ENCODE measurements around the gene ZNF385B.
"Not testable (repeated sequence)": the region's sequence is repeated elsewhere in the genome, so short reads cannot be mapped to it uniquely, and the experiment has no call there.

The ZNF385B gene

DNA sequence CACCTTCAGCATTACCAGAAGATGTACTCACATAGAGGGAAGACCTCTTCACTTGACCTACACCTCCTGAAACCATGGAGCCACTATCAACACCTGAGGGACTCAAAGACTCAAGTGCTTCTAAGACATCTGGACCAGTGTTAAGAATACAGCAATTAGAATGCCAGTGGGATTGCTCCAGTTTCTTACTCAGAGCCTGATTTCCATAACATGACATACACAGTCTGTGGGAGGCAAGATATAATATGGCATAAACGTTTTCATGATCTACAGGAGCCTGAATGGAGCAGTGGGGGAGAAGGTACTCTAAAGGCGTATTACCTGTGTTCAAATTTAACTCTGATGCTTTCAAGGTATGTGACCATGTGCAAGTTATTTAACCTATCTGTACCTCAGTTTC, 57.2 kb downstream of the ZNF385B start:
- no peak for DNase-seq (ENCODE audit: low read depth in 2 of 3, low spot score in 2 of 3)

DNA sequence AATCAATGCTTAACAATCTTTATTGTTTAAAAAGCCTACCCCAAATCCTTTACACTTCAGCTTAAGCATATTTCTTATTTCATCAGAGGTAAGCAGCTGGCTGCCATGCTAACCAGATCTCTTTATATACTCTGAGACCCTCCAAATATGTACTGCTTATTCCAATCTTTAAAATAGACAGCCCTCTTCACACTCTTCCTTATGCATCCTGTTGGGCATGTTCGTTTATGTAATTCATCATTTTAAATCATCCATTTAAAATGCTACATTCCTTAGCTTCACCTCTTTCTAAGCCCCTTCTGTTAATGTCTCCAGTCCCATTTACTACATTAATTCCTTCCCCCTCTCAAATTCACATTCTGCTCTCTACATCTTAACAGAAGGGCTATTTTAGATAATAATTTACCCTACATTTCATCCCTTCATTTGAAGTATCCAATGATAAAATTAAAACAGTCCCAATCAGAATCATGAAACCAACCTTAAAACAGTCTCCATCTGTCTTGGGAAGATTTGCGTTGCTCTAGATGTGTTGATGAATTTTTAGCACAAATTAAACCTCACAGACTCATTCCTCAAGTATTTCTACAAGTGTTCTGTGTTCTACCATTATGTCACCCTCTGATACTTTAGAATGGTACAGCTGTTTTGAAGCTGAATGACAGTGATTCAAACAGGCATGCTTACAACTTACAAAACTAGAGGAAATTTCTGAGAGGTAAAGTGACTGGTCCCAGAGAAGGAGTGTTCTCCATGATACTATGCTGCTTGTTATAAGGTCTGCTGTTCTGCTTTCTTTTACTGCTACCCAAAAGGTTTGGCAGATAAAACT, 59.1 kb downstream of the ZNF385B start:
- DNase-seq (ENCODE audit: low read depth in 2 of 3, low spot score in 2 of 3), result no peak

DNA sequence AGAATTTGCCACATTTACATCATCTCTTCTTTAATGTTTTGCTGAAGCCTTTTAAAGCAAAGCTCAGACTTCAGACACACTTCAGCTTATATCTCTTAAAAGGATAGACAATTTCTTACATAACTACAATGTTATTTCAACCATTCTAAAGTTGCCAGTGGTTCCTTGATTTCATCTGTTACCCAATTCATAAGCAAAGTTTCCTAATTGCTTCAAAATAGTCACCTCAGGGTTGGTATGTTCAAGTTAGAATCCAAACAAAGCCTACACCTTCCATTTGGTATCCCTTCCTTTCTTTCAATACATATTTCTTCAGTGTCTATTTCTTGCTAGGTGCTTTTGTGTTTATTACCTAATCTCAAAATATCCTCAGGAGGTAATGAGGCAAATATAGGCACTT, 60.6 kb downstream of the ZNF385B start:
- no peak for DNase-seq (ENCODE audit: low read depth in 2 of 3, low spot score in 2 of 3)

DNA sequence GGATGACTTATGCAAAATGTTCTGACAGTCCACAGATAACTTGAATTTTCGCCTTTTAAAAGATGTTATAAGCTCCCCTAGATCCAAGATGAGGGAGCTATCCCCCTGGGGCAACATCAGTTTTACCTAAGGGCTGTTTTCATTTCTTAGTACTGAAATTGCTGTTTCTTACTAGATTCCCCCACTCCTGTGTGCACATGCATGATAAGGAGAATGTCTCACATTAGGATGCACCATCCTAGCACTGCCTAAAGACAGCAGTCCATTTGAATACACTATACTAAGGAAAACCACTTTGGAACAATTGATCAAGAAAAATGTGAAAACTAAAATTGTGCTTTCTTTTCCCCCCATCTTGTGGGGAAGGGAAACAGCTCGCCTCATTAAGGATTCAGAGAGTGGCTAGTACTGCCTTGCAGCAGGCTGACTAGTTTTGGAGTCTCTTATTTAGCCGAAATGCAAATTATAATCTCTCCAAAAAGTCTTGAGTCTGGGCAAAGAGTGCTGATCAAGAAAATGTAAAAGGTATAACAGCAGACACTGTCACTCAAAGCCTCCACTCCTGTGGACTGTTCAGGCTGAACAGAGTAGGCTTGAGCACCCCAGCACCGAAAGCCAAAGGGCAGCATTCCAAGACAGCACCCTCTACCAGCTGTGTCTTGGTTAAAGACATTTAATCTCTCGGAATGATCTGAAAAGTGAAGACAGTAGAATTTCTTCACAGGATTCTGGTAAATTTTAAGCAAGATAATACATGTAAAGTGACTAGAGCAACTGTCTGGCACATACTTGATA, 65.0 kb downstream of the ZNF385B start:
- no peak for DNase-seq (ENCODE audit: low read depth in 2 of 3, low spot score in 2 of 3)

DNA sequence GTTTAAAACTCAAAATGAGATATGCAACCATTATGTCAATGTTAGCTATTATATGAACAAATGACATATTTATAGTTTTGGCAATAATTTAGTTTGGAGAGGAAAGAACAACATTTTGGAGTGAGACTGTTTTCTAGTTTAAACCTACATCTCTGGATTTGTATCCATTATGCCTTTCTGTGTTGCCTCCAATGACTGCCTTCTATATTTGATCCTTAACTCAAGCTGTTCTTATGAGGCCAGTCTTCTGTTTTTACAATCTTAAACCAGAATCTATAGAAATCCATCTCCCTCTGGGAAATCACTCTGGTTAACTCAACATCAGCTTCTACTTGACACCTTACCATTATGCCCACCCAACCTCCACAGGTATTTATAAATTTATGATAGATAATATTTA, 67.5 kb downstream of the ZNF385B start:
- no peak for DNase-seq (ENCODE audit: low read depth in 2 of 3, low spot score in 2 of 3)

DNA sequence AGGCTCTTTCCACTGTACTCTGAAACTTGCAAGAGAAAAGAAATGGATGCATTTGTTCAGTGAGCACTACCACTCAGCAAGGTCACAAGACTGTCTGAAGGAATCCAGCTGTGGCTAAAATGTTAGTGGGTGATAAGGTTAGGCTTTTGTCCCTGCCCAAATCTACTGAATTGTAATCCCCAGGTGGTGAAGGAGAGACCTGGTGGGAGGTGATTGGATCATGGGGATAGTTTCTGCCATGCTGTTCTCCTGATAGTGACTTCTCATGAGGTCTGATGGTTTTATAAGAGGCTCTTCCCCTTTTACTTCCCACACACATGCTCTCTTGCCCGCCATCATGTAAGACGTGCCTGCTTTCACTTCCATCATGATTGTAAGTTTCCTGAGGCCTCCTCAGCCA, 68.2 kb downstream of the ZNF385B start:
- DNase-seq (ENCODE audit: low read depth in 2 of 3, low spot score in 2 of 3), result no peak

DNA sequence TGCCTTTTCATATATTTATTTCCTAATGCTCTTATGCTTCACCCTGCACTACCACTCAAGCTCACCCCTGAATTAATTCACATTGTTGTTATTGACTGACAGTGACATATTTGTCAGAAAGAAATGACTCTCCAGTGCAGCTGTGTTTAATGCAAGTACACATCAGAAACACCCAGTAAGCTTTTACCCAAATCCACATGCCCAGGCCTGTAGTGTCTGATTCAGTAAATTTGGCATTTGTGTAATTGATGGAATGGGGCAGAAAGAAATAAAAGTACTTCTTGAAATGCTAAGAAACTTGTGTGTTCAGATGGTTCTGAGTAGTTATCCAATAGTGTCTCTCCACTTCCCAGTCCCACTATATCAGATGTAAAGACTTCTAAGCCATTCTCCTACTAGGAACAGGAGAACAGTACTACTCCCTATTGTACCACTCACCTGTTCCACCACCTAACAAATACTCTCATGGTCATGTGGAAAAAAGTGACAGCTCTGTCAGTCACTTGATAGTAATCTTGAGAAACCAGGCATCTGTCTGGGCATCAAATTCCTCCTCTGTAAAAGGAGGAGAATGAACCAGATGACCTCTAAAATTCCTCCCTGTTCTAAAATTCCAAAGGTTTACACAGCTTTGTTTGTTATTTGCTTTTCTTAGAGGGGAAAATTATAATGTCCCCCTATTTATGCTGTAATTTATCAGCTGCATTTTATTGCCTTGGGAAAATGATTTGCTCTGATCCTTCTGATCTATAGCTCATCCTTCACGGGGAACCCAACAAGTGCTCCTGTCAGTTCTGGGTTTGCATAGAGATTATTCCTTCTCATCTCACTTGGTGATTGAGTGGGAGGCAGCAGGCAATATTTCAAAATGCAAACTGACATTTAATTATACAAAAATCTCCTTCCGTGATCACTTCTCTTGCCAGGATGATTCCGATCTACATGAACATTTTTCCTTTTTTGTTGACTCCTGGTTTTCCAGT, 70.9 kb downstream of the ZNF385B start:
- DNase-seq (ENCODE audit: low read depth in 2 of 3, low spot score in 2 of 3), result no peak

DNA sequence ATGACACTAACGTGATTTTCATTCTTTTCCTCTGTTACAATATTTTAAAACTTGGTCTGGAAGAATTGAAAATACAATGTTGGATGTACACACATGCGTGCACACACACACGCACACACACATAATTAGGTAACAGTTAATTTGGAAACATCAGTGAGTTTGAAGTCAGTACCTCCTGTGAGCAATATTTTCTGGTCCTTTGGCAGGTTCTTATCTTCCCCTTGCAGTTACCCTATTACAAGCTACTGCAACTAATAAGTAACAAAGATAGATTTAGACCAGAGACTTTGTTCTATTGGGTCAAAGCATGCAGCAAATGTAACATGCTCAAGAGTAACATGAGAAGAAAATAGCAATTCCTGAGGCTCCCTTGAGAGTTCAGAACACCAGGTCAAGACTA, 73.3 kb downstream of the ZNF385B start:
- no peak for DNase-seq (ENCODE audit: low read depth in 2 of 3, low spot score in 2 of 3)

DNA sequence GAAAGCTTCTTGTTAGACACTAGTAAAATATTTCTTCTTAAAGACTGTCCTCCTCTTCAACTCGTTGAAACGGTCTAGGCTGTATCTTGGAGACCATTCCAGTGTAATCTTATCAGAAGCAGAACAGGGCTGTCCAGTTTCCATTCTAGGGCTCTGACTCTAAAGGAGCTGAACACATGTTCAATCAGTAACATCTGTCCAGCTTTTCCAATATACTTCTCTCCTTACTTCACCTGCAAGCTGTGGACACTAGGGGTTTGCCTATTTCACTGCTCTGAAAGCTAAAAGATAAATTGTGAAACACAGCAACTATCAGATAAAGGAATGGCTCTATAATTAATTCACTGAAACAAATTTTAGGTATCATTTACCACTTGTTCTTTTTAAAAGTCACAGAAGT, 73.8 kb downstream of the ZNF385B start:
- DNase-seq (ENCODE audit: low read depth in 2 of 3, low spot score in 2 of 3), result no peak

DNA sequence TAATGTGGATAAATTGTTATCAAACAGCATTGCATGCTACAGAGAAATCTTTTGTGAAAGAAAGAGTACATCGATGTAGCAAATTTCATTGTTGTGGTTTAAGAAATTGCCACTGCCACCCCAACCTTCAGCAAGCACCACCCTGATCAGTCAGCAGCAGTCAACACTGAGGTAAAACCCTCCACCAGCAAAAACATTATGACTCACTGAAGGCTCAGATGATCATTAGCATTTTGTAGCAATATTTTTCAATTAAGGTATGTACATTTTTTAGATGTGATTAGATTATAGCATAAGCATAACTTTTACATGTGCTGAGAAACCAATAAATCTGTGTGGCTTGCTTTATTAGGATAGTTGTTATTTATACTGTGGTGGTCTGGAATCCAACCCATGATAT, 75.5 kb downstream of the ZNF385B start:
- no peak for DNase-seq (ENCODE audit: low read depth in 2 of 3, low spot score in 2 of 3)

DNA sequence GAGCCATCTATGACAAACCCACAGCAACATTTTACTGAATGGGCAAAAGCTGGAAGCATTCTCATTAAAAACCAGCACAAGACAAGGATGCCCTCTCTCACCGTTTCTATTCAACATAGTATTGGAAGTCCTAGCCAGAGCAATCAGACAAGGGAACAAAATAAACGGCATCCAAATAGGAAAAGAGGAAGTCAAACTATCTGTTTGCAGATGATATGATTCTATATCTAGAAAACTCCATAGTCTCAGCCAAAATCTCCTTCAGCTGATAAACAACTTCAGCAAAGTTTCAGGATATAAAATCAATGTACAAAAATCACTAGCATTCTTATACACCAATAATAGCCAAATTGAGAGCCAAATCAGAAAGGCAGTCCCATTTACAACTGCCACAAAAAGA, 79.1 kb downstream of the ZNF385B start:
- DNase-seq (ENCODE audit: low read depth in 2 of 3, low spot score in 2 of 3), result not testable (repeated sequence)

DNA sequence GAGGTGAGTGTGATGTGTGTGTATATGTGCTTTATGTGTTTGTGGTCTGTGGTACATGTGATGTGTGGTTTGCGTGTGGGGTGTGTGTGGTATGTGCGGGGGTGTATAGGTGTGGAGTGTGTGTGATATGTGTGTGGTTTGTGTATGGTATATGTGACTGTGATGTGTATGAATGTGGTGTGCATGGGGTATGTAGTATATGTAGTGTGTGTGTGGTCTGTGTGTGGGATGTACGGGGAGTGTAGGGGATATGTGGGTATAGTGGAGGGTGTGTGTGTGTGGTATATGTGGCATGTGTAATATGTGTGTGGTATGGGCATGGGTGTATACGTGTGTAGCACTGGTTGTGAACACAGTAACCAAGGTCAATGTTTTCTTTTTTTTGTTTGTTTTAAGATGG, 87.4 kb downstream of the ZNF385B start:
- no peak for DNase-seq (ENCODE audit: low read depth in 2 of 3, low spot score in 2 of 3)

DNA sequence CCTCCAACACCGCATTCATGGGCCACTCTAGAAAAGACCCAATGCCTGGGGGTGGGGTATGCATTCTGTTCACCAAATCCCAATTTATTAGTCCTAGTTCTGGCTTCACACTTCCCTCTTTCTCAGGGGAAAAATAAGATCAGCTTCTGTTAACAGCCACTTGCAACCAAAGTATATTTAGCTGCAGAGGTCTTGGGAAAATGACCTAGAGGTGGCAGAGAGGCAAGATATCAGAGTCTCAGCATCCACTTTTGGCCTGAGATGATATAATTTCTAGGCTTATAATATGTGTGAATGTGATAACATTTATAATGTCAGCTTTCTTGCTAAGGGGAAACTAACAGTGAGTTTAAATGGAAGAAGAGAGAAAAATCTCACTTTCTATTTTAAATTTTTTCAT, 89.1 kb downstream of the ZNF385B start:
- DNase-seq (ENCODE audit: low read depth in 2 of 3, low spot score in 2 of 3), result no peak

DNA sequence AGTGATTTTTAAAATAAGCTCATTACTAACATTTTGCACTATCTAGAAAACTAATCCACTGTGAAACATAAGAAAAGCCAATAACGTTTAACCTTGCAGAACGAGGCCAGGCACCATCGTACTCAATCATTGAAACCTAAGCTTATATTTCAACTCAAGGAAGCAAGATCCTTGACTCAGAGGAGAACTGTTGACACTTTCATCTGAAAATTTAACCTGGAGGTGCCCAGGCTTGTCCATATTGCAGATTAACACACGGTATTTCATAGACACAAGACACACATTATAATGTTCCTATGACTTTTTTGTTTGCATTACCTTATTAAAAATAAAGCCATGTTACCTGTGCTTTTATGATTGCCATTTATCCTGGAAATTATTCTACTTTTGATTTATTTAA, 89.6 kb downstream of the ZNF385B start:
- DNase-seq (ENCODE audit: low read depth in 2 of 3, low spot score in 2 of 3), result no peak

DNA sequence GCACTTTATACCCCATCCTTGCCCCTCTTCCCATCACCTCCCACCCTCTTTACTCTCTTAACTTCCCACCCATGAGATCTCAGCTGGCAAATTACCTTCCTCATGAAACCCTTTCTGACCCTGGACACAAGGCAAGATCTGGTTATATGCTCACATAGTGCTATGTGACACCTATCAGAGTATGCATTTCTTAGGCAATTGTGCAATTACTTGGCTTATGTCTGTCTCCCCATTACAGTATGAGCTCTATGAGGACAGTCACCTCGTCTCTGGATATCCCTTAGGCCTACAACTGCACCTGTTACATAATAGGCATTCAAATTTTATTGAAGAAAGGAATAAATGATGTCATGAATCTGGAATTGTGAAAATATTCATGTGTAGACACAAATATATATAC, 91.4 kb downstream of the ZNF385B start:
- DNase-seq (ENCODE audit: low read depth in 2 of 3, low spot score in 2 of 3), result no peak

DNA sequence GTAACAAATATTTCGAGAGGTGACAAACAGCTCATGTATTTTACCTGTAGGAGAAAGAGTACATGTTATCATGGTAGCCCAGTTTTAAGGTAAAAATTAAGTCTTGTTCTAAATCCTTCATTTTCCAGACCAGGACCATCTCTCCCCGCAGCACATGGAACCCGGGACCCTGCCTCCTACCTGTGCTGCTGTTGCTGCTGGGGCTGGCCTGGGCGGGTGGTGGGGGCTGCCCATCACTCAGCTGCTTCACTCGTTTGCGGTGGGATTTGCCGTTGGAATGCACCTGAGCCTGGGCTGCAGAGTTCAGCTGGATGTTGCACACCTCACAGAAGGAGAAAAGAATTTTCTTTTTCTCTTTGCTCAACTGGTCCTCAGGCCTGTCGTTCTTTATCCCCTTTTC, 92.1 kb downstream of the ZNF385B start:
- no peak for DNase-seq (ENCODE audit: low read depth in 2 of 3, low spot score in 2 of 3)

DNA sequence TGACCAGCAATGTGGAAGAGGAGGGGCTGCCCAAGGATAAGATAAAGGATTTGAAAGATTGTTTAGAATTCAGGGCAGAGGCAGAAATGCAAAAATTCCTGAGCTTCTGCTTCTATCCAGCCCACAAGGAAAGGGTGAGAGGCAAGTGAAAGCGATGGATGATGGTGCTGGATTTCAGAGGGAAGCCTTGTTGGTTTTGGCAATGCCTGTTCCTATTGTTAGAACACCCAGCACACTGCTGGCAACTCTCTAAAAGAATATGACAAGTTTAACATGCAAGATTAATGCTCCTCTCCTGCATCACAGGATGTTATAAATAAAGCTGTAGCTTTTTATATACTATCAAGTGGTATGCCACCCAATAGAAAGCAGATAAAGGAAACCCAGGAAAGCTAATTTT, 92.6 kb downstream of the ZNF385B start:
- no peak for DNase-seq (ENCODE audit: low read depth in 2 of 3, low spot score in 2 of 3)

DNA sequence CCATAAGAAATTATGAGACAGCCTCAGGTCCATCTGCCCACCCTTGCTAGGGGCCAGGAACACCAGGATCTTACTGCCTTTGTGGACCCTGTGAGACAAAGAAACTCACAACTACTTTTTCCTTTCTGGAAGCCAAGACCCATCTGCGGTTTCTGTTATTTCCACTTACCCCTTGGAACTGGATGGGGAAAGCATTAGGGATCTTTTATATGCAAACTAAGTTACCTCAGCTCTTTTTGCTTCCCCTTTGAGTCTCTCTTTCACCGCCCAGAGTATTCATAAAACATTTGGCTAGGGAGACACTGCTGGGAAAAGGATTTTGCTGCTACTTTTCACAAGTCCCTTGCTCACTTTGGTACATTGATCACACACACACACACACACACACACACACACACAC, 95.7 kb downstream of the ZNF385B start:
- DNase-seq (ENCODE audit: low read depth in 2 of 3, low spot score in 2 of 3), result no peak

DNA sequence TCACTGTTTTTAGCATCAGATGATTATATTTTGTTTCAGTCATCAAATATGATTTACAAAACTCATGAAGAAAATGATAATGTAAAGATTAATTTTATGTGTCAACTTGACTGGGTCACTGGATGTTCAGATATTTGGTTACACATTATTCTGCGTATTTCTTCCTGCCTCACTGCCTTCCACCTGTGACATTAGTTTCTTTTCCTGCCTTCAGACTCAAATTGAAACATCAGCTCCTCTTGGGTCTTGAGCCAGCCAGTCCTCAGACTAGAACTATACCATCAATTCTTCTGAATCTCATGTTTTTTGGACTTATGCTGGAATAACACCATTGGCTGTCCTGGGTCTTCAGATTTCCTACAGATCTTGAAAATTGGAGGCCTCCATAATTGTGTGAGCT, 96.7 kb downstream of the ZNF385B start:
- DNase-seq (ENCODE audit: low read depth in 2 of 3, low spot score in 2 of 3), result no peak

DNA sequence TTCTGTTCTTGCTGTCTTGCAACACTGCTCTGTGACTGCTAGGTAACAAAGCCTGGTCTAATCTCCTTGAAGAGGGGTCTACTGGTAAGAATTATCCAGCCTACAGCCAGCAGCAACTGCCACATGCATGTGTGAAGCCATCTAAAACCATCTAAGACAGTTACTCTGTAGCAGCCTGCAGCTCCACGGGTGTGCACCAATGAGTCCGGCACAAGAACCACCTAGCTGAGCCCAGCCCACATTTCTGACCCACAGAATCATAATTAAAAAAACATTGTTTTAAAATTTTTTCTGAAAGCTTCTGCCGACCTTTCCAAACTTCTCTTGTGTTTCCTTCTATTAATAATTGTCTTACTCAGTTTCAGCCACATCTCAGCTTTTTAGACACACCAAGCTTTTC, 102.8 kb downstream of the ZNF385B start:
- DNase-seq (ENCODE audit: low read depth in 2 of 3, low spot score in 2 of 3), result no peak

DNA sequence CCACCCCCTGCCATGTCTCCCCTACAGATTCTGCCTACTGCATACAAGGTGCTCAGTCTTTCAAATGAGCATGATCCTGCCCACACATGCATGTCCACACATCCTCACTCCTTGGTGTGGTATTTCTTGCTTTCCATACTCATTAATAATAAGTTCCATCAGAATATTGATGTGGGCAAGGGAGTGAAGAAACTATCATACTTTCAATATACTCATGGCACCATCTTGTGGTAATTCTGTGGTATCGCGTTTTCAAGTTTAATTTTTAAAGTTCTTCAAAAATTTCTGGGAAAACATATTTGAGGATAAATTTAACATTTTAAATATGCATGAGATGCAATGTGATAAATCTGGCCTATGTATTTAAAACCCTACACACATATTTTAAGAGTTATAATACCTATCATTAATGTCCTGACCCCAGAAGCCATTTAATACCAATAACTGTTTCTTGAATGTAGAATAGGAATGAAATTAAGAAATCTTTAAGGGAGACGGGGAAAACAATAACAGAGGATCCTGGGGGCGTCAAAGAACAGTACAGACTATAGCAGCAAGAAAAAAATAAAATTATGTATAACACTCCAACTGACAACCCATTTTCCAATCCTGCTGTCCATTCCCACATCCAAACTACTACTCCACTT, 110.1 kb downstream of the ZNF385B start:
- DNase-seq (ENCODE audit: low read depth in 2 of 3, low spot score in 2 of 3), result no peak

Measured in activated CD8-positive, alpha-beta memory T cell treated with anti-CD3 and anti-CD28 coated beads for 48 hours (primary cell).